NB4 (cell line): Measurements from ENCODE around the gene KRTAP4-1.
"Not testable (repeated sequence)": the region's sequence is repeated elsewhere in the genome, so short reads cannot be mapped to it uniquely, and the experiment has no call there.

Experiments used
- DNase-seq: peaks from one replicate; pipeline ENCODE4 v3.0.0; 2010; ENCODE audit warnings: low read depth
- H3K4me3 ChIP-seq: one replicate; pipeline ENCODE4 v1.5.1; 2011; ENCODE audit warnings: mild to moderate bottlenecking, low read depth, low read length, moderate library complexity
- CTCF ChIP-seq: IDR thresholded peaks from one replicate; pipeline ENCODE4 v1.5.1; 2012; ENCODE audit warnings: low read depth, low read length
- MYC ChIP-seq: IDR thresholded peaks from 2 replicates; pipeline ENCODE4 v1.6.1; 2011; ENCODE audit warnings: low read depth, low read length
- POLR2A ChIP-seq: IDR thresholded peaks from 2 replicates; pipeline ENCODE4 v1.6.1; 2011; ENCODE audit warnings: mild to moderate bottlenecking; ENCODE audit not compliant: insufficient read length; ENCODE audit errors: extremely low read depth
- TF ChIP-seq, protein P1 (sequence below): IDR thresholded peaks from 2 replicates; pipeline ENCODE4 v1.6.1; 2011; ENCODE audit warnings: low read depth, low read length

The KRTAP4-1 gene

GRCh38 chr17:41147531-41148204 is 37.0 kb downstream of the KRTAP4-1 start:
- H3K4me3 ChIP-seq: no peak overlapping the region
- TF ChIP-seq POLR2A (no peak), MYC (no peak), CTCF (no peak)
- TF ChIP-seq, protein P1, sequence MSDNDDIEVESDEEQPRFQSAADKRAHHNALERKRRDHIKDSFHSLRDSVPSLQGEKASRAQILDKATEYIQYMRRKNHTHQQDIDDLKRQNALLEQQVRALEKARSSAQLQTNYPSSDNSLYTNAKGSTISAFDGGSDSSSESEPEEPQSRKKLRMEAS: no peak

DNA sequence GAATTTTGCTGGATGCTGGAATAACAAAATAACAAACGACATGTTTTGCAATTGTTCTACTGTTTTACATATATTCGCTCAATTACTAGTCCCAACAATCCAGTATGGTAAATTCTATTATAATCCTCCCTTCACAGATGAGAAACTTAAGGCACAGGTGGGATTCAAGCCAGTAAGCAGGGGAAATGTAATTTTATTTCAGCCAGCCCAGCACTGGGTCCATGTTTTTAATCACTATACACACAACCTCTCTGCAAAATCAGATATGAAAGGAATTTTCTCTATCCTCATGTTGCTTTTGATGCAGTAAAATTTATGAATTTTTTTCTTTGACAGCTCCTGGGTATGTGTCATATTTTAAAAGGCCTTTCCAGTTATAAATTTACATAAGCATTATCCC is 39.5 kb downstream of the KRTAP4-1 start:
- TF ChIP-seq MYC (no peak), POLR2A (no peak), CTCF (no peak)
- TF ChIP-seq, protein P1: no peak
- no peak for DNase-seq
- H3K4me3 ChIP-seq: no peak overlapping the region

More at GRCh38 chr17:41147531-41148204, 37.0 kb downstream of the KRTAP4-1 start:
- DNase-seq: no peak

DNA sequence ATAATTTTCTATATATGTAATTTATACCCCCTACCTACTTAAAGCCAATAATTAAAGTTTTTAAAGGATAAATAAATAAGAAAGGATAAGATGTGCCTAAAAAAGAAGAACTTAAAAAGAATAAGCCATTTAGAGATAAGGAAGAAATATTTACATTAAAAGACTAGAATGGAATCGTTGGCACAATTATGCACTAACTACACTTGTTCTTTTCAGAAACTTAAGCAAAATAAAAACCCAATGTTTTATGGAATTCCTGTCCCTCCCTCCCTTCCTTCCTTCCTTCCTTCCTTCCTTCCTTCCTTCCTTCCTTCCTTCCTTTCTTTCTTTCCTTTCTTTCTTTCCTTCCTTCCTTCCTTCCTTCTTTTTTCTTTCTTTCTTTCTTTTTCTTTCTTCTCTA is 39.9 kb downstream of the KRTAP4-1 start:
- TF ChIP-seq CTCF (no peak), MYC (no peak), POLR2A (no peak)
- TF ChIP-seq, protein P1: no peak
- H3K4me3 ChIP-seq: no peak overlapping the region
- DNase-seq: no peak

- TF ChIP-seq CTCF (no peak), MYC (no peak), POLR2A (no peak)
- TF ChIP-seq, protein P1: no peak
- DNase-seq: no peak
- H3K4me3 ChIP-seq: no peak overlapping the region
Measured at GRCh38 chr17:41141361-41141760, 43.4 kb downstream of the KRTAP4-1 start.

DNA sequence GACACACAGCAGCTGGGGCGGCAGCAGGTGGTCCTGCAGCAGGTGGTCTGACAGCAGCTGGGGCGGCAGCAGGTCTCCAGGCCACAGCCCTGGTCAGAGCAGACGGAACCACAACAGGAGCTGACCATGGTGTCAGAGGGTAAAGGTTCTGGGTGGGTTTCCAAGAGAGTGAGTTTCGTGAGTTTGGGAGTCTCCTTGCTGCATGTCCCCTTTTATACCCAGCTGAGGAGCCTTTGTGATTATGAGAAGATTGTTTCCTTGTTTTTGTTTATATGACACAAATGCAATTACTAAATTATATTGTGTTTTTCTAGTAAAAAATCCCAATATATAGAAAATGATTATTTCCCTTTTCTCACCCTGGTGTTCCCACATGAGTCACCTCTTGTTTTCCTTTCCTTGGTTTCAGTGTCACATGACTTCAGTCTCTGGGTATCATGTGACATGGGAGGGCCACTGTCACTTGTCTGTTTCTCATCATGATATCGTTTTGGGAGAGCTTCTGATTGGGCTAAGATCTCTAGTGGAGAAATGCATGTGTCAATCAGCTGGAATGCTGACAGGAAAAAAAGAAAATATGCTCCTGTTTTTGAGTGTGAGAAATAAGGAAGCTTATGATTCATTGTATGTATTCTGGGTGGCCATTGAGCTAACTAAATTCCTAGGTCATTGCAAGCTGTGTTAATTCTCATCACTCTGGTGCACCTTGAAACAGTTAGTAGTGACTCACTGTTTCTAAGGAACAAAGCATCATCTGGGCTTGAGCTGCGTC is 44.2 kb downstream of the KRTAP4-1 start, which contains the start of gene KRTAP4-6:
Gene KRTAP4-6 (minus strand): TSS at position 185 of the 772 bp plus-strand sequence. CDS start 57 bp downstream, at position 128.
- no peak within 1 kb of the TSS for H3K4me3 ChIP-seq
- no peak for TF ChIP-seq POLR2A
- TF ChIP-seq, protein P1: no peak
- no peak for TF ChIP-seq MYC
- TF ChIP-seq CTCF: no peak
- no peak for DNase-seq

GRCh38 chr17:41139865-41140264 is 44.8 kb downstream of the KRTAP4-1 start:
- not testable (repeated sequence) for H3K4me3 ChIP-seq, DNase-seq
